ENCODE measurements around the gene PLBD1.

GRCh38 chr12:14572401-14572800 lies 4.7 kb upstream of the PLBD1 start:
- TF ChIP-seq CTCF (conservative IDR thresholded peaks at IDR 0.05 in 1 of 2, IDR thresholded peaks at IDR 0.05 in 1 of 2; ENCODE audit: low read depth in 1 of 2, low read length in 2 of 2) (no peak), EZH2 (IDR thresholded peaks at IDR 0.05; ENCODE audit: low read length, missing control alignments) (no peak)

All from fibroblast of lung (primary cell).